ENCODE data around the gene EED. TPM values are rescaled to one million over a fixed set of nuclear protein-coding genes. Genes with fewer than 3 reads are reported as not detected.

The EED gene
- total and polyA plus RNA-seq, 11 donors = 4.9 to 13.5 (median 11.4) TPM

- peaks cover 0 to 5% (median 0%) of the 10 kb centered on the region in 9 donors for H3K36me3 ChIP-seq
- H3K4me3 ChIP-seq = peak overlapping the region; percentile 68 to 97 (median 86)
- ATAC-seq (peak in 2 of 4 donors; percentile 25 to 32), DNase-seq (no peak)
- intact Hi-C loops (cut with DNase I) = loop anchor here in 2 of 10 donors (2.0 to 5.0 kb wide), 2 partner anchors 617 to 618 kb away; partner anchors contain the start of genes TMEM126B (in 2 of the 2) and DLG2 (in 1 of the 2)
- H3K27me3 ChIP-seq = peaks cover 0 to 3% (median 0%) of the 10 kb centered on the region in 9 donors
- H3K27ac ChIP-seq = peak overlapping the region; percentile 94 to 100 (median 99)
- WGBS, 4 donors = 1 to 2% (median 1%) methylated on average over 38 of the region's 38 CpGs
- H3K4me1 ChIP-seq = peaks cover 0 to 55% (median 36%) of the 10 kb centered on the region in 12 donors
- TF ChIP-seq CTCF (IDR thresholded peaks at IDR 0.05) (no peak), POLR2A (IDR thresholded peaks at IDR 0.05) (no peak)
- no peaks in the 10 kb centered on the region for H3K9me3 ChIP-seq
Measured at GRCh38 chr11:86245369-86246292, 1.1 kb downstream of the EED start.

- H3K4me1 ChIP-seq = peaks cover 0 to 55% (median 36%) of the 10 kb centered on the region in 12 donors
- H3K4me3 ChIP-seq = peak overlapping the region in 11 of 12 donors; percentile 68 to 97 (median 86)
- peaks cover 0 to 1% (median 0%) of the 10 kb centered on the region in 9 donors for H3K27me3 ChIP-seq
- TF ChIP-seq POLR2A (IDR thresholded peaks at IDR 0.05) = no peak
- no peak for TF ChIP-seq CTCF (IDR thresholded peaks at IDR 0.05)
- H3K9me3 ChIP-seq = no peaks in the 10 kb centered on the region
- H3K36me3 ChIP-seq = peaks cover 0 to 8% (median under 1%) of the 10 kb centered on the region in 9 donors
- 67 to 73% (median 69%) methylated on average over 5 of the region's 5 CpGs for WGBS, 4 donors
- peak overlapping the region in 1 of 12 donors; percentile 99 for H3K27ac ChIP-seq
- intact Hi-C loops (cut with DNase I) = loop anchor here in 1 of 10 donors (5.0 kb wide), 1 partner anchor 619 kb away; the partner anchor contains the start of genes DLG2 and TMEM126B
- DNase-seq = no peak
- ATAC-seq = no peak
Measured at GRCh38 chr11:86246293-86246675, 1.7 kb downstream of the EED start.

- DNase-seq (no peak), ATAC-seq (no peak)
- intact Hi-C loops (cut with DNase I) = loop anchor here in 1 of 10 donors (5.0 kb wide), 1 partner anchor 620 kb away; the partner anchor contains the start of genes DLG2 and TMEM126B
- H3K4me3 ChIP-seq = no peak overlapping the region
- no peaks in the 10 kb centered on the region for H3K27me3 ChIP-seq
- H3K36me3 ChIP-seq = peaks cover 0 to 20% (median 6%) of the 10 kb centered on the region in 9 donors
- H3K27ac ChIP-seq = no peak overlapping the region
- H3K9me3 ChIP-seq = no peaks in the 10 kb centered on the region
- TF ChIP-seq CTCF (IDR thresholded peaks at IDR 0.05) (no peak), POLR2A (IDR thresholded peaks at IDR 0.05) (no peak)
- WGBS, 4 donors = 86 to 100% (median 93%) methylated on average over 1 of the region's 1 CpG
- peaks cover 0 to 59% (median 36%) of the 10 kb centered on the region in 12 donors for H3K4me1 ChIP-seq
Measured at GRCh38 chr11:86247608-86248007, 3.1 kb downstream of the EED start.

- TF ChIP-seq CTCF (IDR thresholded peaks at IDR 0.05) (no peak), POLR2A (IDR thresholded peaks at IDR 0.05) (no peak)
Measured at GRCh38 chr11:86248609-86249008, 4.1 kb downstream of the EED start.

More at GRCh38 chr11:86248609-86249008, 4.1 kb downstream of the EED start:
- H3K4me1 ChIP-seq = peaks cover 0 to 56% (median 36%) of the 10 kb centered on the region in 12 donors
- intact Hi-C loops (cut with DNase I) = loop anchor here in 1 of 10 donors (5.0 kb wide), 1 partner anchor 621 kb away; the partner anchor contains the start of genes DLG2 and TMEM126B
- H3K9me3 ChIP-seq = no peaks in the 10 kb centered on the region
- no peak overlapping the region for H3K4me3 ChIP-seq
- no peak for ATAC-seq
- H3K27ac ChIP-seq = no peak overlapping the region
- no peak for DNase-seq
- peaks cover 0 to 27% (median 6%) of the 10 kb centered on the region in 9 donors for H3K36me3 ChIP-seq
- H3K27me3 ChIP-seq = no peaks in the 10 kb centered on the region
- WGBS, 4 donors = 87 to 92% (median 91%) methylated on average over 4 of the region's 4 CpGs
